ENCODE data around the gene PGP. TPM values are rescaled to one million over a fixed set of nuclear protein-coding genes. Genes with fewer than 3 reads are reported as not detected.

The PGP gene
- total and polyA plus RNA-seq, 2 experiments from 2014 or later, result 43.2 to 57.9 TPM

- no peak overlapping the region for H3K27ac ChIP-seq
- H3K4me3 ChIP-seq, result no peak overlapping the region
- H3K4me1 ChIP-seq (ENCODE audit: low read depth), result no peaks in the 10 kb centered on the region
- no peak for TF ChIP-seq CTCF (IDR thresholded peaks at IDR 0.05; ENCODE audit: low read depth, low read length)
- no peaks in the 10 kb centered on the region for H3K9me3 ChIP-seq (ENCODE audit: low read depth)
- no peaks in the 10 kb centered on the region for H3K27me3 ChIP-seq
- DNase-seq (ENCODE audit: low read depth in 1 of 2, low spot score in 1 of 2), result no peak
- peaks cover 16% of the 10 kb centered on the region for H3K36me3 ChIP-seq
Observed at GRCh38 chr16:2179107-2179501, 35.5 kb downstream of the PGP start.

- H3K27ac ChIP-seq, result no peak overlapping the region
- peak; percentile 38 to 44 for DNase-seq (ENCODE audit: low read depth in 1 of 2, low spot score in 1 of 2)
- no peaks in the 10 kb centered on the region for H3K27me3 ChIP-seq
- TF ChIP-seq CTCF (IDR thresholded peaks at IDR 0.05; ENCODE audit: low read depth, low read length), result no peak
- H3K36me3 ChIP-seq, result peaks cover 22% of the 10 kb centered on the region
- H3K4me1 ChIP-seq (ENCODE audit: low read depth), result no peaks in the 10 kb centered on the region
- H3K9me3 ChIP-seq (ENCODE audit: low read depth), result no peaks in the 10 kb centered on the region
- H3K4me3 ChIP-seq, result no peak overlapping the region
Observed at GRCh38 chr16:2178321-2179106, 36.1 kb downstream of the PGP start.

DNA sequence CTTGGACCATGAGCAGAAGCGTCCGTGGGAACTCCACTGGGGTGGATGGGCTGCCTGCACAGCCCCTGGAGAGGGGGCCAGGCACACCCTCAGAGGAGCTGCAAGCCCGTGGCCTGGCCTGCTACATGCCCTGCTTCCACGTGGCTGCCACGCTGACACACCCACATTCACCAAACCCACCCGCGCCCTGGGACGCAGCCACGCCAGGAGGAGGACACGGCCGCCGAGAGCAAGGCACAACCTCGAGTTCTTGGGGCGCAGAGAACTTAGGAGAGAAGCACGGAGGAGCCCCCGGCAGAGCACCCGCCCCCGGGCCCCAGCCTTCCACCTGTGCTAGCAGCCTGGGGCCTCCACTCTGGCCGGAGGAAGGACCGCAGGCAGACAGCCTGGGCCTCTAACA, 37.1 kb downstream of the PGP start:
- Histone ChIP-seq H3K4me3 (no peak overlapping the region), H3K4me1 (ENCODE audit: low read depth) (no peaks in the 10 kb centered on the region), H3K9me3 (ENCODE audit: low read depth) (no peaks in the 10 kb centered on the region), H3K27me3 (no peaks in the 10 kb centered on the region), H3K27ac (no peak overlapping the region), H3K36me3 (peaks cover 27% of the 10 kb centered on the region)
- TF ChIP-seq CTCF (IDR thresholded peaks at IDR 0.05; ENCODE audit: low read depth, low read length), result no peak
- no peak for DNase-seq (ENCODE audit: low read depth in 1 of 2, low spot score in 1 of 2)

DNA sequence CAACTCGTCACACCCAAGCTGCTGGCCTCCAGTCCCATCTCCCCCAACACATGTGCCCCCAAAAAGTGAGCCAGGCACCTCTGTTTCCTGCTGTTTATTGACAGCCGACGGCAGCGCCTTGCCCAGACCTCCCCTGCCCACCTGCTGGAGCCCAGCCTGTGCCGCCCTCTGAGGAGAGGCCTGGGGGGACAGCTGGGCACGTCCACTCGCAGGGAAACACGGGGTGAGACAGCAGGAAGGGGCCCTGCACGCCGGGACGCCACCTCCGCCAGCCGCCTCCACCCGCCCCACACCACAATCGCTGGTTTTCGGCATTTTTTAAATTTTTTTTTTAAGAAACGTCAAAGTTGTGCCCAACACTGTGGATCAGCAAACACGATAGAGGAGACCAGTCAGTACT, 37.5 kb downstream of the PGP start:
- Histone ChIP-seq H3K4me3 (no peak overlapping the region), H3K27ac (no peak overlapping the region), H3K27me3 (no peaks in the 10 kb centered on the region), H3K9me3 (ENCODE audit: low read depth) (no peaks in the 10 kb centered on the region), H3K36me3 (peaks cover 27% of the 10 kb centered on the region), H3K4me1 (ENCODE audit: low read depth) (no peaks in the 10 kb centered on the region)
- no peak for DNase-seq (ENCODE audit: low read depth in 1 of 2, low spot score in 1 of 2)
- no peak for TF ChIP-seq CTCF (IDR thresholded peaks at IDR 0.05; ENCODE audit: low read depth, low read length)

DNA sequence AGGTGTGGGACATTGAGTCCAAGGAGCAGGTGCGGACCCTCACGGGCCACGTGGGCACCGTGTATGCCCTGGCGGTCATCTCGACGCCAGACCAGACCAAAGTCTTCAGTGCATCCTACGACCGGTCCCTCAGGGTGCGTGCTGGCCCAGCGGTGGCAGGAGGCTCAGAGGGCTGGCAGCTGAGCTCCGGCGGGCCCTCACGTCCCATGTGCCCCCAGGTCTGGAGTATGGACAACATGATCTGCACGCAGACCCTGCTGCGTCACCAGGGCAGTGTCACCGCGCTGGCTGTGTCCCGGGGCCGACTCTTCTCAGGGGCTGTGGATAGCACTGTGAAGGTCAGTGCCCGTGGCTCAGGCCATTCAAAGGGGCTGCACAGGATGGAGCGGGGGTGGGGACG, 38.6 kb downstream of the PGP start:
- peaks cover 27% of the 10 kb centered on the region for H3K36me3 ChIP-seq
- H3K9me3 ChIP-seq (ENCODE audit: low read depth), result no peaks in the 10 kb centered on the region
- H3K27ac ChIP-seq, result no peak overlapping the region
- no peak for TF ChIP-seq CTCF (IDR thresholded peaks at IDR 0.05; ENCODE audit: low read depth, low read length)
- no peaks in the 10 kb centered on the region for H3K4me1 ChIP-seq (ENCODE audit: low read depth)
- no peak overlapping the region for H3K4me3 ChIP-seq
- no peak for DNase-seq (ENCODE audit: low read depth in 1 of 2, low spot score in 1 of 2)
- no peaks in the 10 kb centered on the region for H3K27me3 ChIP-seq

All from cardiac muscle cell (in vitro differentiated cells and primary cell).